Astrocyte of the cerebellum (primary cell): Measurements from ENCODE around the gene ZNF25.

Source experiments
- DNase-seq: peaks from one replicate; pipeline ENCODE4 v3.0.0-alpha.2; 2011; ENCODE audit warnings: low read depth
- H3K4me3 ChIP-seq: 2 replicates; pipeline ENCODE4 v1.5.1; 2011; ENCODE audit warnings: mild to moderate bottlenecking, low read depth, low read length, moderate library complexity
- CTCF ChIP-seq: IDR thresholded peaks from 2 replicates; pipeline ENCODE4 v1.5.1; 2012; ENCODE audit warnings: low read length, low read depth, moderate library complexity, mild to moderate bottlenecking; ENCODE audit errors: missing control alignments
- in situ Hi-C: cut with HindIII; loops from 2 replicates; pipeline ENCODE4 v1.10.0; 2017; ENCODE audit warnings: low sequenced_read_pairs

The ZNF25 gene

GRCh38 chr10:37972396-37972795, 4.1 kb downstream of the ZNF25 start:
- in situ Hi-C loops: no loop called here
- no peak for DNase-seq
- TF ChIP-seq CTCF: no peak
- H3K4me3 ChIP-seq: no peak overlapping the region

GRCh38 chr10:37965006-37965405, 11.4 kb downstream of the ZNF25 start:
- in situ Hi-C loops: no loop called here
- no peak for TF ChIP-seq CTCF
- H3K4me3 ChIP-seq: no peak overlapping the region
- no peak for DNase-seq

- H3K4me3 ChIP-seq: no peak overlapping the region
- no peak for DNase-seq
- in situ Hi-C loops: no loop called here
- no peak for TF ChIP-seq CTCF
Observed at GRCh38 chr10:37960591-37961137, 15.8 kb downstream of the ZNF25 start.

GRCh38 chr10:37957841-37958240, 18.6 kb downstream of the ZNF25 start:
- DNase-seq: no peak
- H3K4me3 ChIP-seq: no peak overlapping the region
- TF ChIP-seq CTCF: no peak
- in situ Hi-C loops: no loop called here

GRCh38 chr10:37952926-37953325, 23.5 kb downstream of the ZNF25 start:
- DNase-seq: no peak
- in situ Hi-C loops: no loop called here
- H3K4me3 ChIP-seq: no peak overlapping the region
- TF ChIP-seq CTCF: no peak

- in situ Hi-C loops: no loop called here
- no peak overlapping the region for H3K4me3 ChIP-seq
- DNase-seq: no peak
- no peak for TF ChIP-seq CTCF
Observed at GRCh38 chr10:37952043-37952755, 24.2 kb downstream of the ZNF25 start.
